HG02870 (cell line): ENCODE measurements around the gene STAB2.

ENCODE experiments used
- ATAC-seq: cut with Tn5 transposase; IDR thresholded peaks from one replicate; pipeline ENCODE4 v1.9.1; 2021; ENCODE audit warnings: mild to moderate bottlenecking, moderate library complexity; ENCODE audit not compliant: unreplicated experiment

Gene STAB2

GRCh38 chr12:103737881-103738280 is 150.8 kb downstream of the STAB2 start:
- ATAC-seq: no peak

GRCh38 chr12:103742349-103742932 is 155.4 kb downstream of the STAB2 start:
- ATAC-seq: no peak

GRCh38 chr12:103743788-103744187 is 156.7 kb downstream of the STAB2 start:
- ATAC-seq: no peak

- ATAC-seq: no peak
These were observed 158.9 kb downstream of the STAB2 start for GRCh38 chr12:103745962-103746361.

- ATAC-seq: no peak
These were observed 160.9 kb downstream of the STAB2 start for GRCh38 chr12:103748002-103748401.

- ATAC-seq: no peak
These were observed 161.8 kb downstream of the STAB2 start for GRCh38 chr12:103748875-103749274.

- no peak for ATAC-seq
These were observed 164.1 kb downstream of the STAB2 start for GRCh38 chr12:103751171-103751570.

- no peak for ATAC-seq
These were observed 164.5 kb downstream of the STAB2 start for GRCh38 chr12:103751600-103751999.

- no peak for ATAC-seq
These were observed 168.4 kb downstream of the STAB2 start for GRCh38 chr12:103755425-103755824.

- no peak for ATAC-seq
These were observed 169.4 kb downstream of the STAB2 start for GRCh38 chr12:103756443-103756842.

GRCh38 chr12:103757248-103757647 is 170.2 kb downstream of the STAB2 start:
- ATAC-seq: no peak

- no peak for ATAC-seq
These were observed 171.4 kb downstream of the STAB2 start for GRCh38 chr12:103758310-103759089.

GRCh38 chr12:103762473-103762872 is 175.4 kb downstream of the STAB2 start:
- ATAC-seq: no peak

- ATAC-seq: no peak
These were observed 178.2 kb downstream of the STAB2 start for GRCh38 chr12:103765322-103765721.

GRCh38 chr12:103766028-103766427 is 179.0 kb downstream of the STAB2 start:
- ATAC-seq: no peak

- no peak for ATAC-seq
These were observed 181.5 kb downstream of the STAB2 start for GRCh38 chr12:103768467-103769123.

- ATAC-seq: no peak
These were observed 182.3 kb downstream of the STAB2 start for GRCh38 chr12:103769240-103769945.

GRCh38 chr12:103771466-103771865 is 184.4 kb downstream of the STAB2 start:
- no peak for ATAC-seq

- no peak for ATAC-seq
These were observed 185.5 kb downstream of the STAB2 start for GRCh38 chr12:103772367-103773108.

- no peak for ATAC-seq
These were observed 186.2 kb downstream of the STAB2 start for GRCh38 chr12:103773109-103773910.
